ENCODE measurements around the gene CATSPER4.
"Not testable (repeated sequence)": the region's sequence is repeated elsewhere in the genome, so short reads cannot be mapped to it uniquely, and the experiment has no call there.

The CATSPER4 gene

DNA sequence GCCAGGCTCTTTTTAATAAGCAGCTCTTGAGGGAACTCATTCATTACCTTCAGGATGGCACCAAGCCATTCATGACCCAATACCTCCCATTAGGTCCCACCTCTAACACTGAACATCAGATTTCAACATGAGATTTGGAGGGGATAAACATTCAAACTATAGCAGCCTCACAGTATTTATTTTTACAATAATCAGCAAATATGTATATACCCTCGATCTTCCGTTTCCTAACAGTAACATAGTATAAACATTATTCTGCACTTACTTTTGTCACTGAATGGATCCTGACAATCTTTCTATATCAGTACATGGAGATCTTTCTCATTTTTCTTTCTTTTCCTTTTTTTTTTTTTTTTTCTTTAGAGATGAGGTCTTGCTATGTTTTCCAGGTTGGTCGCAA, 5.4 kb downstream of the CATSPER4 start:
- DNase-seq, result no peak

DNA sequence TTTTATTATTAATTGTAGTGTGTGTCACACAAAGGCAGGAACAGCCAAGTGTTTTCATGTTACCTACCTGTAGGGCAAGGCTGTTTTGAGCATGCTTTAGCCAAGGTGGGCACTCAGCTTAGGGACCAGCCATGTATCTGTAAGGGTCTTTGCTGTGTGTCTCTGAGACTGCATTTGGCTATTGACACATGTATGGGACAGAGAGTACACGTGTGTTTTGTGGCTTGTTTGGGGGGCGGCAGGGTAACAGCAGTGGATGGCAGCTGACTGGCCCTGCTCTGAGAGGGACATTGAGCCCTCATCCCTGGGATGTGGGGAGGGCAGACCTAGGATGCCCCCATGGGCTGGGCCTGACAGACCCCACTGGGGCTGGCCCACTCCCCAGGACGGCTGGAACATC, 6.9 kb downstream of the CATSPER4 start:
- DNase-seq, result no peak

DNA sequence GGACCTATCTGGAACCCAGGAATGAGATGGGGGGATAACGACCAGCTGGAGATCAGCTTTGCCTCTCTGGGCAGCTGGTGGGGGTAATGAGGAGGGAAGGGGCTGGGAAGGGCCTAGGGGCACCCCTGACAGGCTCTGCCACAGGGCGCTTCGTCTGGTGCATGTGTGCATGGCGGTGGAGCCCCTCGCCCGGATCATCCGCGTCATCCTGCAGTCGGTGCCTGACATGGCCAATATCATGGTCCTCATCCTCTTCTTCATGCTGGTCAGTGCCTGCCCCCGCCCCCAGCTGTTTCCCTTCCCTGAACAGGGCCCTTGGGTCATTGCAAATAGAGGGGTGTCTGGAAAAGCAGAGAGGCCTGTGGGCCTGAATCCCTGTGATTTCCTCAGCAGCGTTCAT, 7.4 kb downstream of the CATSPER4 start:
- DNase-seq, result no peak

DNA sequence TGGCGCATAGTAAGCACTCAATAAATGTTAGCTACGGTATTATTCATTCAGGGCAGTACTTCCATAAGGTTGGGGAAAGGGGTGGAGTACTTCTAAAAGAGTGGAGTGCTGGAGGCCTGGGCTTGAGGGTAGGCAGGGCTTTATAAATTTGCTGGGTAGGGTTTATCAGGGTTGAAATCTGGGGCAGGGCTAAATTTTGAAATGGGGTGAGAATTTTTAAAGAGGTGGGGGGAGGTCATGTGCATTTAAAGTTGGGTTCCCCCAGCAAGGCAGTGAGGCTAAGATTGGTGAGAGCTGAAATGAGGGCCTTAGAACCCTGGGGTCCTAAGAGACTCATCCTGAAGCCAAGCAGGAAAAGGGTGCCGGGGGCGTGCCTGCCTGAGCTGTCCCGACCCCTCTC, 10.0 kb downstream of the CATSPER4 start:
- no peak for DNase-seq

DNA sequence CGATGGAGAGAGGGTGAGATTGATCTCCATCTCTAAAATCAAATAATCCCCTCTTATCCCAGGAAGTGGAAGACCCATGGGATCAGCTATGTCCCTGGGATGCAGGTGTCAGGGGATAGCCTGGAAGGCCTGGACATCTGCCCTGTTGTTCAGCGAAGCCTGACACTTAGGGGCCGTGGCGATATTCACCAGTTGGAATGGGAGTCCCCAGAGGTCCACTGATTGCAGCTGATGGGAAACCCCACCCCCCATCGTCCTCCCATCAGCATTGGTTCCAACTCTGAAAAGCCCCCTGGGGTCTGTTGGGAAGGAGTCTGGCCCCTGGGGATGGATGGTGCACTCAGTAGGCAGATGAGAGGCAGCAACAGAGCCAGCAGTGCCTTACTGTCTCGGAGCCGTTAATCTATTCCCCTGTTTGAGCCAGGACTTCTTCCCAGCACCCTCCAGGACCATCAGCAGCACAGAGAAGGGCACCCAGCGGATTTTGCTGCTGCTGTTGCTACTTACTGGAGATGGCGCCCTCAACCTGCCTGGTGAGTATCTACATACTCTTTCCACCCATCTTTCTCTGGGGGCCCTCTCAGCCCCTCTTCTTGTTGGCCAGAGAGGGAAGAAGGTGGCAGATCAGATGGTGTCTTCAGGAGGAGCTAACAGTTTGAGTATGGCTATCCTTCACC, 13.4 kb downstream of the CATSPER4 start:
- no peak for DNase-seq

DNA sequence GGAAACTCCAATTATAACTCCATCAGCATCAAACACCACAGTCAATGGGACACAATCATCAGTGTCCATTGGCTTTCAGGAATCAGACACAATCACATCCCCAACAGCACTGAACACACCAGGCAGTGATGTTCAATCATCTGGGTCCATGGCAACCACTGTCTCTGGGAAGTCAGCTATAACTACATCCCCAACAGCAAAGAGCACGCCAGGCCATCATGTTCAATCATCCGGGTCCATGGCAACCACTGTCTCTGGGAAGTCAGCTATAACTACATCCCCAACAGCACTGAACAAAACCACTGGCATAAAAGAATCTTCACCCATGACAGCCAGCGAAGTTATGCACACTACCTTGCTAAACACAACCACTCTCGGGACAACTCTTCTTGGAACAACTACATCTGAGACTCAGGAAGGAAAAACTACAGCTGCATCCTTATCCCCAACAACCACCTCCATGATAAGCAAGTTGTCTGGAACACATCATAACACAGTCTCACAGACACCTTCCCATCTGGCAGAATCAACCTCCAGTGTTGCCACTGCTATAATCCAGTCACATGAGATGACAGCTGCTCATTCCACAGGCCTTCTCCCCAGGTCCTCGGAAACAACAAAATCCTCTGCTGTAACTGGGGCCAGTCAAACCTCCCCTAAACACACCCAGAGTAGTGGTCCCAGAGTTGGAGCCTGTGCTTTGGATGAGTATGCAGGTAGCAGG, 19.9 kb downstream of the CATSPER4 start:
- DNase-seq, result no peak

DNA sequence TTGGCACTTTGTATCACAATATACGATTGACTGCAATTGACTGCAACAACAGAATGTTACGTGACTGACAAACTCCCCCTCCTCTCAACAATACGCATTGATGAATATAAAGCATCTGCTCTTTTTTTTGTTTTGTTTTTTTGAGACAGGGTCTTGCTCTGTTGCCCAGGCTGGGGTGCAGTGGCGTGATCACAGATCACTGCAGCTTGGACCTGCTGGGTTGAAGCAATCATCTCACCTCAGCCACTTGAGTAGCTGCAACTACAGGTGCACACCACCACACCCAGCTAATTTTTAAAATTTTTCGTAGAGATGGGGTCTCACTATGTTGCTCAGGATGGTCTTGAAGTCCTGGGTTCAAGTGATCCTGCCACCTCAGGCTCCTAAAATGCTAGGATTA, 22.3 kb downstream of the CATSPER4 start:
- no peak for DNase-seq

DNA sequence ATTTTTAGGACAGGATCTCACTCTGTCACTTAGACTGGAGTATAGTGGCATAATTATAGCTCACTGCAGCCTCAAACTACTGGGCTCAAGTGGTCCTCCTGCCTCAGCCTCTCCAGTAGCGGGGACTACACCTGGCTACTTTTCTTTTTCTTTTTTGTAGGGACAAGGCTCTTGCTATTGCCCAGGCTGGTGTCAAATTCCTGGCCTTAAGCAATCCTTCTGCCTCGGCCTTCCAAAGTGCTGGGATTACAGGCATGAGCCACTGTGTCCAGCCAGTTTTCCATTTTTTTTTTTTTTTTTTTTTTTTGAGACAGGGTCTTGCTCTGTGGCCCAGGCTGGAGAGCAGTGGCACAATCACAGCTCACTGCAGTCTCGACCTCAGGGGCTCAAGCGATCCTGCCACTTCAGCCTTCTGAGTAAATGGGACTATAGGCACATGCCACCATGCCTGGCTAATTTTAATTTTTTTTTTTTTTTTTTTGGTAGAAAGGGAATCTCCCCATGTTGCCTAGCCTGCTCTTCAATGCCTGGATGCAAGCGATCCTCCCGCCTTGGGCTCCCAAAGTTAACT, 23.0 kb downstream of the CATSPER4 start:
- DNase-seq, result no peak

DNA sequence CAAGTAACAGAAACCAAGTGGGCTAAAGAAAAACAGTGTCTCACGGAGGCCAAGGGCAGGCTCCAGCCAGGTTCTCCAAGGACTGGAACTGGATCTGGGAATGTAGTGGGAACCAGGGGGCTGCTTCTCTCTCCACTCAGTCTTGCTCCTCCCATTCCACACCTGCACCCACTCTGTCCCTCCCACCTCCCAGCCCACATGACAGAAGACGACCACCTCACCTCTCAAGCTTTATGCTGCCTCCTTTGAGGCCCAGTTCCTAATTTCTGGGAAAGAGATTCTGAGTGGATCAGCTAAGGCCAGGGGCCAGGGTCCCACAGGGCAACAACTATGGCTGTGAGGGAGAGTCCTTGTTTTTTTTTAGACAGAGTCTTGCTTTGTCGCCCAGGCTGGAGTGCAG, 24.8 kb downstream of the CATSPER4 start:
- DNase-seq, result no peak

DNA sequence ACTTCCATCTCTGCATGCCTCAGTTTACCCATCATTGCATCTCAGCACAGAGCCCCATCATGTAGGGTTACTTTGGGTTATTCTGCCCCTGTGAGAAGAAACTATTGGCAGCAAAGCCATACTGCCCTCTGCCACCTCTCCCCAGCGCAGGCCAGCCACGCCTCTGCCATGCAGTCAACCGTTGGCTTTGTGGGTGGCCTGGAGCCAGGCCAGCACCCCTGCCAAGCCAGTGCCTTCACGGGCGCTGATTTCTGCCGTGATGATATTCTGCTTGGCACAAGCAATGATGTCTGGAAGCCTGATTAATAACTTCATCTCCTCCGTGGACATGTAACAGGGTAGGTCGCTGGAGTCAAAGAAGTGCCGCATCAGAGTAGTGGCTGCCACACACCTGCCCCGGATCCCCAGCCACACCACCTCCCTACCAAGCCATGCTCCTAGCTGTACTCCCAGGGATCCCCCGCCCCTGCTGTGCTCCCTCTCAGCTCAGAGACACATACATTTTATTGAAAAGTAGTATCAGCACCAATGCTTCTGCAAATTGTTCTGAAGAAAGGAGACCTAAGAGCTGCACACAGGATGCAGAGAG, 28.6 kb downstream of the CATSPER4 start:
- DNase-seq, result no peak

DNA sequence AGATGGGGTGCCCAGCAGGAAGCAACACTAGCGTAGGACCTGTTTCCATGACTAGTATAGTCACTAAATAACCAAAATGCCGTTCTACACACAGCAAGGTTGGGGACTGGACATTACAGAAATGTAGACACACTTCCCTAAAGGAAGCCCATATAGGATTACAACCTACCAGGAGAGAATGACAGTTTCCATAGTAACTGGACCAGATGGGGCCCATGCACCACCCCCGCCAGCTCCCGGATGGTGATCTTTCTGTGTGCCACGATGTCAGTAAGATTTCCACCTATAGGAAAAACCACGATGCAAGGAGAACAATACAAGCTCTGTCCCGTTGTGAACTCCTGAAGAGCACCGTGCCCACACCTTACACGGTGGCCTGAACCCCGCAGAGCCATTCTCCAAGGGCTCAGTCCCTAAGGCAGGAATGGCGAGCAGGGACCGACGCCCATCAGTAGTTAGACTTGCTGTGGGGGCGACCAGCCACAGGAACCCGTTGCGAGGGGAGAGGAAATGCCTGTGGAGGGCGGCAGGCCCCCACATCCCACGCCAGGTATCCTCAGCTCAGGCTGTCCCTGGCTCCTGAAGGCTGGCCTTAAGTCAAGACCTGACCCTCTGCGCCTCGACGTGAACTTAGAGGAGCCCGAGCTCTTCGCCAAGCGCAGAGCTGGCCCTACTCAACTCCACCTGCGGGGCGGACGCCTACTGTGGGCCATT, 30.0 kb downstream of the CATSPER4 start:
- no peak for DNase-seq

DNA sequence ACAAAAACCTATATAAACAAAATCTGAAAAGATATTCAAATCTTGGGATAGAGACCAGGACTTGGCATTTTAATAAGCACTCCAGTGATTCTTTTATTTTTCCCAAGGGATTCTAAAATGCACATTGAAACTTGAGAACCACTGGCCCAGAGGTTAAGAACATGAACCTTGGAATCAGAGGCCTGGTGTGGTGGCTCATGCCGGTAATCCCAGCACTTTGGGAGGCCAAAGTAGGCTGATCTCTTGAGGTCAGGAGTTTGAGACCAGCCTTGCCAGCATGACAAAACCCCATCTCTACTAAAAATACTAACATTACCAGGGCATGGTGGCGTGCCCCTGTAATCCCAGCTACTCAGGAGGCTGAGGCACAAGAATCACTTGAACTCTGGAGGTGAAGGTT, 30.7 kb downstream of the CATSPER4 start:
- DNase-seq, result no peak

DNA sequence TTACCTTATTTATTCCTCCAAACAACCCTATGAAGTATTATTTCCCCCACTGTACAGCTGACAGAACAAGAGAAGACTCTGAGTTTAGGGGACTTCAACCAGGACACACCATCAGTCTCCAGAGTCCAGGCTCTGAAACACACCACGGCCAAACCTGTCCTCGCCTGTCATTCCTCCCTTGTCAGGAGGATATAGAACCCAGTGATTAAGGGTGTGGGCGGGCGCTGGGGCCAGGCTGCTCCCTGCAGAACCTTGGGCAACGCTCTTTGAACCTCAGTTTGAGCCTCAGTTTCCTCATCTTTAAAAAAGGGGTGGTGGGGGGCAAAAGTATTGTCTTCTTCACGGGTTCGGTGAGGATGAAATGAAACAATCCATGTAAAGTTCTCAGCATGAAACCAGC, 34.2 kb downstream of the CATSPER4 start:
- no peak for DNase-seq

DNA sequence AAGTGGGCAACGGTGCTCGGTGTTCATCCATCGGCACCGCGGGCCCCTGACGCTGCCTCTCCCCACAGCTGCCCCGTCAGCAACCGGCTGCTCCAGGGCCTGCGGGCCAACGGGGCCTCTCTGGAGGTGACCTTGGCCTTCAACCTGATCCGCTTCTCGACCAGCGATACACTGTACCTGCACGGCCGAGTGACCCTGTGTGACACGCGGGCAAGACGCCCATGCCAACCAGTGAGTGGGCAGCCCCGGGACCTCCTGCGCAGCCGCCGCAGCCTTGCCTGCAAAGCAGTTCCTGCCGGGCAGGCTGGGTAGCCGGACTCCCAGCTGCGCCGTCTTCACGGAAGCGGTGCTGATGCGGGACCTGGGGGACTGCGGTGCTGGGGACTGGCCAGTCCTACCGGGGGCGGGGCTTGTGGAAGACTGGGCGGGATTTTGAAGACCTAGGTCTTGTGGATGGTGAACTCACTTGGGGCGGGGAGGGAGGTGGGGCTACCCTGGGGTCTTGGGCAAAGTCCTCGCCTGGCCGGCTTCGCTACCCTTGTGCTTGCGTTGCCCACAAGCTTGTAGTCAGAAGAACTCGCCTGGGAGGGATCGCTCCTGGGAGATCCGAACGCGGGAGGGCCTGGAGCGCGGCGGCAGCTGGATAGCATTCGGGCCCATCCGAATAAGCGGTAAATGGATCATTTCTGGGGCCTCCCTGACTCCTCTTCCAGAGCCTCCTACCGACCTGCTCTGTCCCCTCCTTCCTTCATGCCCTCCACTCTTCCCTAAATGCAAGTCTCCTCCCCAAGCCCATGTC, 34.8 kb downstream of the CATSPER4 start:
- DNase-seq, result peak; percentile 34

DNA sequence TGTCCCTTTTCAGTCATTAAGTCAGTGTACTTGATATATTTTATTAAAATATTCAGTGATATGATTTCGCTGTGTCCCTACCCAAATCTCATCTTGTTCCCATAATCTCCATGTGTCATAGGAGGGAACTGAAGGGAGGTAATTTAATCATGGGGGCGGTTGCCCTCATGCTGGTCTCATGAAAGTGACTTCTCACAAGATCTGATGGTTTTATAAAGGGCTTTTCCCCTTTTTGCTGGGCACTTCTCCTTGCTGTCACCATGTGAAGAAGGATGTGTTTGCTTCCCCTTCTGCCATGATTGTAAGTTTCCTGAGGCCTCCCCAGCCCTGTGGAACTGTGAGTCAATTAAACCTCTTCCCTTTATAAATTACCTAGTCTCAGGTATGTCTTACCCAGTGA, 40.3 kb downstream of the CATSPER4 start:
- not testable (repeated sequence) for DNase-seq

DNA sequence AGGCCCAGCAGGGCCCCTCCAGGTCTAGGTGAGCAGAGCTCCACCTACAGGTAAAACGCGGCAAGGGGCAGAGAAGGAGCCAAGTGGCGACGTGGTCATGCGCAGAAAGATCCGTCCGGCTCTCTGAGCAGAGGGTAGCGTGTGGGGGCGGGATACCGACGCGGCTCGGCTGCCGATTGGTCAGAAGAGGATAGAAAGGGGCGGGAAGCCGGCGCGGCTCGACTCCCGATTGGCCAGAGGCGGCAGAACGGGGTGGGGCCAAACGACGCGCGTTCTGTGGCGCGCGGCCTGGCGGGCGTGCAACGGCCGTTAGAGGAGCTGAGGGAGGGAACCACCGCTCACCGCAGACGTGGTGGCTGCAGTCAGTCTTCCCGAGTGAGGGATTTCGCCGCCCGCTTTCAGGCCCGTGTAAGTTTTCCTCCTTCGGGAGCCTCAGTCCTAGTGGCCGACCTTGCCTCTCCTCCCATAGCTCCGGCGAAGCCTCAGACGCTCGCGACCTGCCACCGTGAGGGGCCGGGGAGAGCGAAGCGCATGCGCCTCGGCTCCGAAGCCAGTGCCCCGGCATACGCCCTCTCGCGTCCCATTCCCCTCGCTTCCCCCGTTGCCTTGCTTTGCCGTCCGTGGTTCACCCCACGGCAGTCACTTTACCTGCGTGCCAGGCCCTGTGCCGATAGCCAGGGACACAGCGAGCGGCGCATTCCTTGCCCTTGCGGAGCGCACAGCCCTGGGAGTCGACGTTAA, 43.7 kb downstream of the CATSPER4 start, which contains the start of gene CEP85:
CEP85 (plus strand) TSS at position 298 of the 741 bp plus-strand sequence. CDS start 5,584 bp downstream, outside the sequence.
- DNase-seq, result peak; percentile 93

DNA sequence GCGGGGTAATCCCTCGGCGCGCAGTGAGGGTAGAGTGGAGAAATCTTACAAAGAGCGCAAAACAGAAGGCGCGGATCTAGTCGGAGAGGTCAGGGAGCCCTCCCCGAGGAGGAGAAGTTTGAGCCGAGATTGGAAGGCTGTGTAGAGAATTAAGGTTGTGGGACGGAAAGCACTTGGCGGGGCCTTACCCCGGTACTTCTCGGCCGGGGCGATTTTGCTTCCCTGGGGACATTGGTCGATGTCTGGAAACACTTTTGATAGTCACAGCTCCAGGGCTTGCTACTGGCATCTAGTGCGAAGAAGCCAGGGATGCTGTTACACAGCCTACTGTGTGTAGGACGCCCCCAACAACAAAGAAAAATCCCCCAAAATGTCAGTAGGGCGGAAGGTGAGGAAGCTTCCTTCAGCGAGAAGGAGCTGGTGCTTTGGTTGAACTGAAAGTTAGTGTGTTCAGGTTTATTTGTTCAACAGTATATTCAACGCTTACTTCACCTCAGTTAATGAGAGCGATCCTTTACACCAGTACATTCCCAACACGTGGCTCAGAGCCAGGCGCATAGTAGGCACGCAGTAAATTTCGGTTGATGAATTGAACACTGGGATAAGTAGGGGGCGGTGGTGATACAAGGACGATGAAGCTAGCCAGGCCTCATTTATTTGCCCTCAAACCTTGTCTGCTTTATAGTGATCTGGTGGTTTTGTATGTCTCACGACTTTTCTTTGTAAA, 44.4 kb downstream of the CATSPER4 start:
- peak; percentile 27 for DNase-seq

DNA sequence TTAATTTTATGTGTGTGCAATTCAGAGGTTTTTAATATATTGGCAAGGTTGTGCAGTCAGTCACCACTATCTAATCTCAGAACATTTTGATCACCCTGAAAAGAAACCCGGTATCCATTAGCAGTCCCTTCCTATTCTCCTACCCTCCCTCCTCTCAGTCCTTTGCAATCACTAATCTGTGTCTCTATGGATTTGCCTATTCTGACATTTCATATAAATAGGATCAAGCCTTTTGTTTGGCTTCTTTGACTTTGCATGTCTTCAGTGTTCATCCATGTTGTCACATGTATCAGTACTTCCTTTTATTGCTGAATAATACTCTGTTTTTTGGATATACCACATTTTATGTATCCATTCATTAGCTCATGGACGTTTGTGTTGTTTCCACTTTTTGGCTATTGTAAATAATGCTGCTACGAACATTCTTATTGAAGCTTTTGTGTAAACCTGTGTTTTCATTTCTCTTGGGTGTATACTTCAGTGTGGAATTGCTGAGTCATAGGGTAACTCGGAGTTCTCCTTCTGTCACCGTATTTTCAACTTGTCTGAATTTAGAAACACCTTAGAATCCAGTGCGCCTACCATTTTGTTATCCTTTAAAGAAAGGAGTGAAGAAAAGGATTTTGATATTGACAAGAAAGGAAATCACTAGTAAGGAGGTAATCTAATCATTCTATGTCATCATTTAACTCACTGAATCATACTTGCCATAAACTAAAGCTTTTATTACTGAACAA, 47.0 kb downstream of the CATSPER4 start:
- DNase-seq, result no peak

DNA sequence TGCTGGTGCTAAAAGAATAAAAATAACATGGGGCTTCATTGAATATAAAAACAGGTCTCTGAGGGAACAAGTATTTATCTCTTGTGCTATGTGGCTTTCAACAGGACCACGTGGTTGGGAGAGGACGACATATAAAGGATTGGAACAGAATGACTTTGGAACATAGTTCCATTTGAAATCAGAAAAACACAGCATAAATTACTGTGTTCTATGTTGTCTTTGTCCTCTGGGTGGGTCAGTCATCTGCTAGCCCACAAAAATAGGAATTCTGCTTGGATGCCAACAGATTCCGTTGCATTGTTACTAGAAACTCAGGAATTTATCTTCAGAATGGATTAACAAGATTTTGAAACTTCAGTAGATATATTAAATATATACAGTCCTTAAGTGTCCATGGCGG, 49.5 kb downstream of the CATSPER4 start:
- peak; percentile 59 for DNase-seq
